ENCODE measurements around the gene ASCC3. TPM values are rescaled to one million over a fixed set of nuclear protein-coding genes. Genes with fewer than 3 reads are reported as not detected.

The ASCC3 gene
- total and polyA plus RNA-seq, 2 of the 4 experiments (the other 2 are of a cell fraction) = 25.8 to 104 TPM

DNA sequence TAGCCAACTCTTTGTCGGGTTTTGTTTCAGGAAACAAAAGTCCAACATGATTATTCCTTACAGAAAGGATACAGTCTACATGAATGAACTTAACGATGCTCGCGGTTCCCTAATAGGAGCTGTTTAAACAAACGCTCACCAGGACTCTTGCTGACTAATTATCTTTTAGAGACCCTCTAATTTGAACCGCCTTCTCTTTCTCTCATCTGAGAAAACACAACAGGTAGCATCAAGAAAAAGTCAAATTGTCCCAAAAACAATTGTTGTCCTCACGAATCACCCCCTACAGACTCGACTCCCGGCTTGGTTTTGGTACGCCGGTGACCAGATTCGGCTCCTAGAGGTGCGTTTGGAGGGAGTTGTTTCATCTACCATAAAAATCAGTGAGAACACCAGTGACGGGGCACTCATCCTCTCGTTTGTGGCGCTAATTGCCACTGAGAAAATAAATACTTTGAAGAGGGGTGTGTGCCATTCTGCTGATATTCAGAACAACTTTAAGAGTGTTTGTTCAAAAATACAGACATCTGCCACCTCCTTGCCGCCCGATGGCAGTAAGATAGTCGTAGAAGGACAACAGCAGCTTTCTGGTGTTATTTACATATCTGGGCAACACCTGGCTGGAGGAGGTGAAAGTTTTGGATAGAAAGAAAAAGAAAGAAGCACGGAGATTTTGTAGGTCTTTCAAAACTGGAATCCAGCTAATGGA is 415.3 kb downstream of the ASCC3 start:
- H2AFZ ChIP-seq (replicated peaks; ENCODE audit: low read length, poor library complexity) = no peak overlapping the region
- ChIA-PET POLR2A (ENCODE audit: unreplicated experiment) (no interaction called here), CTCF (interaction anchor here (1.2 to 1.4 kb wide), 2 partner anchors 349 kb away, joined by 4 to 6 read pairs; no protein-coding TSS in a partner anchor)
- intact Hi-C loops (cut with micrococcal nuclease) = no loop called here
- no peak overlapping the region for H2BK5ac ChIP-seq (ENCODE audit: low read depth, low read length, poor library complexity, severe bottlenecking)
- H3K4me2 ChIP-seq (ENCODE audit: low read depth, low read length) = no peak overlapping the region
- no peak overlapping the region for H3K14ac ChIP-seq (replicated peaks; ENCODE audit: low read depth, low read length)
- H3K27me3 ChIP-seq (ENCODE audit: control insufficient read depth, insufficient read depth, low read length) = peaks cover 97% of the 10 kb centered on the region
- H2AK9ac ChIP-seq (replicated peaks; ENCODE audit: low read depth, low read length, poor library complexity) = no peak overlapping the region
- no peak overlapping the region for H2BK120ac ChIP-seq (ENCODE audit: low read depth, low read length)
- H3K4me1 ChIP-seq (ENCODE audit: control insufficient read depth, insufficient read depth, low read length) = peaks cover 5% of the 10 kb centered on the region; the same call in 1 of the 2 replicates
- no peak overlapping the region for H4K91ac ChIP-seq (ENCODE audit: insufficient read depth, low read depth, low read length)
- H3K56ac ChIP-seq (ENCODE audit: extremely low read depth, insufficient read depth, low read length) = no peak overlapping the region
- no peak for TF ChIP-seq BHLHE40 (IDR thresholded peaks at IDR 0.05; ENCODE audit: low read depth, low read length)
- TF ChIP-seq, protein P1, sequence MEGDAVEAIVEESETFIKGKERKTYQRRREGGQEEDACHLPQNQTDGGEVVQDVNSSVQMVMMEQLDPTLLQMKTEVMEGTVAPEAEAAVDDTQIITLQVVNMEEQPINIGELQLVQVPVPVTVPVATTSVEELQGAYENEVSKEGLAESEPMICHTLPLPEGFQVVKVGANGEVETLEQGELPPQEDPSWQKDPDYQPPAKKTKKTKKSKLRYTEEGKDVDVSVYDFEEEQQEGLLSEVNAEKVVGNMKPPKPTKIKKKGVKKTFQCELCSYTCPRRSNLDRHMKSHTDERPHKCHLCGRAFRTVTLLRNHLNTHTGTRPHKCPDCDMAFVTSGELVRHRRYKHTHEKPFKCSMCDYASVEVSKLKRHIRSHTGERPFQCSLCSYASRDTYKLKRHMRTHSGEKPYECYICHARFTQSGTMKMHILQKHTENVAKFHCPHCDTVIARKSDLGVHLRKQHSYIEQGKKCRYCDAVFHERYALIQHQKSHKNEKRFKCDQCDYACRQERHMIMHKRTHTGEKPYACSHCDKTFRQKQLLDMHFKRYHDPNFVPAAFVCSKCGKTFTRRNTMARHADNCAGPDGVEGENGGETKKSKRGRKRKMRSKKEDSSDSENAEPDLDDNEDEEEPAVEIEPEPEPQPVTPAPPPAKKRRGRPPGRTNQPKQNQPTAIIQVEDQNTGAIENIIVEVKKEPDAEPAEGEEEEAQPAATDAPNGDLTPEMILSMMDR (conservative IDR thresholded peaks at IDR 0.05; ENCODE audit: low read depth, low read length) = no peak
- TF ChIP-seq MXI1 (IDR thresholded peaks at IDR 0.05; ENCODE audit: borderline replicate concordance, low read depth, low read length) = no peak
- no peak for TF ChIP-seq CHD1 (IDR thresholded peaks at IDR 0.05; ENCODE audit: low read depth, low read length)
- no peak for TF ChIP-seq MAFK (IDR thresholded peaks at IDR 0.05; ENCODE audit: low read depth, low read length)
- H3K79me1 ChIP-seq (ENCODE audit: low read depth in 1 of 2, low read length in 2 of 2) = no peaks in the 10 kb centered on the region
- H2BK20ac ChIP-seq (ENCODE audit: low read depth, low read length) = no peak overlapping the region
- no peak overlapping the region for H4K8ac ChIP-seq (ENCODE audit: low read depth in 2 of 2, low read length in 2 of 2)
- H2AK5ac ChIP-seq (ENCODE audit: low read depth, low read length) = no peak overlapping the region
- dilution Hi-C loops (cut with HindIII; ENCODE audit: low sequenced_read_pairs, unreplicated experiment) = loop anchor here (25.0 kb wide), 1 partner anchor 354 kb away; no protein-coding TSS in a partner anchor
- H3K9ac ChIP-seq (ENCODE audit: low read depth, low read length) = no peak overlapping the region
- DNase-seq (no peak), ATAC-seq (ENCODE audit: low read depth) (no peak)
- WGBS, 2 experiments (ENCODE audit: extremely low coverage in 2 of 2, insufficient read length in 1 of 2) = 3% methylated on average over 4 of the region's 20 CpGs; no CpG with 5 or more reads in 1 of the 2 experiments
- no peak overlapping the region for H3K27ac ChIP-seq (ENCODE audit: insufficient read depth, low read length)
- H2BK15ac ChIP-seq (ENCODE audit: low read depth, low read length) = no peak overlapping the region
- no peak overlapping the region for H3K4ac ChIP-seq (ENCODE audit: low read depth, low read length)
- peaks cover 46% of the 10 kb centered on the region for H3K9me3 ChIP-seq (ENCODE audit: control insufficient read depth, insufficient read depth, low read length)
- BruUV-seq (replicated peaks) = no TSS peak
- H3K36me3 ChIP-seq (ENCODE audit: control insufficient read depth, insufficient read depth, low read length) = no peaks in the 10 kb centered on the region
- H3K23ac ChIP-seq (ENCODE audit: low read depth, low read length) = no peak overlapping the region
- in situ Hi-C loops (cut with MboI; ENCODE audit: low sequenced_read_pairs) = loop anchor here (25.0 kb wide), 1 partner anchor 879 kb away; no protein-coding TSS in a partner anchor
- H3K4me3 ChIP-seq (ENCODE audit: insufficient read depth, low read depth, low read length) = no peak overlapping the region
- H3K9me1 ChIP-seq (ENCODE audit: insufficient read depth, low read length) = no peaks in the 10 kb centered on the region
- H4K5ac ChIP-seq (ENCODE audit: low read depth, low read length) = no peak overlapping the region
- peaks cover 14% of the 10 kb centered on the region; the same call in 1 of the 2 replicates for H4K20me1 ChIP-seq (ENCODE audit: insufficient read depth, low read length)
- H3K18ac ChIP-seq (ENCODE audit: low read depth, low read length) = no peak overlapping the region
